AG04450 (cell line): ENCODE measurements around the gene MAPK9. TPM values are rescaled to one million over a fixed set of nuclear protein-coding genes. Genes with fewer than 3 reads are reported as not detected.
"Not testable (repeated sequence)": the region's sequence is repeated elsewhere in the genome, so short reads cannot be mapped to it uniquely, and the experiment has no call there.

ENCODE experiments used
- CTCF ChIA-PET: fragments of 300-600, 350-600 bp; formaldehyde crosslinking; extraction: SDS; loops from one replicate; lab custom pipeline; 2022; ENCODE audit warnings: antibody characterized with exemption, inconsistent platforms; lab: Charles Lee
- POLR2A ChIA-PET: fragments of 350-600 bp; formaldehyde crosslinking; extraction: SDS; loops from one replicate; lab custom pipeline; 2021; ENCODE audit warnings: antibody characterized with exemption, inconsistent platforms; lab: Yijun Ruan, JAX
- DNase-seq: peaks from one replicate; pipeline ENCODE4 v3.0.0-alpha.2; 2011; ENCODE audit warnings: low read depth, low spot score
- H3K27ac ChIP-seq: one replicate; pipeline ENCODE4 v1.5.1; 2012; ENCODE audit warnings: low read depth, low read length, control low read depth
- H3K27me3 ChIP-seq: one replicate; pipeline ENCODE4 v1.6.0; 2012; ENCODE audit warnings: low read length; ENCODE audit not compliant: control insufficient read depth, insufficient read depth
- H3K4me3 ChIP-seq: 2 replicates; pipeline ENCODE4 v1.5.1; 2011; ENCODE audit warnings: mild to moderate bottlenecking, low read depth, low read length, control low read depth
- H3K9me3 ChIP-seq: 2 replicates; pipeline ENCODE4 v1.5.1; 2012; ENCODE audit warnings: low read length; ENCODE audit not compliant: control insufficient read depth, insufficient read depth
- CTCF ChIP-seq: IDR thresholded peaks from 2 replicates; pipeline ENCODE4 v1.5.1; 2011; ENCODE audit warnings: low read depth, low read length, control low read depth, inconsistent platforms
- polyA plus RNA-seq: library from polyadenylated mRNA; depleted of rRNA; stranded (reverse); fragments of >200 nt; gene quantifications from 2 replicates; pipeline ENCODE4 v1.2.3, GENCODE V29; 2011

The MAPK9 gene
- polyA plus RNA-seq, 1 experiment = 35.1 TPM

- DNase-seq = no peak
- Histone ChIP-seq H3K9me3 (no peaks in the 10 kb centered on the region; the same call in 1 of the 2 replicates), H3K27ac (no peak overlapping the region), H3K27me3 (no peaks in the 10 kb centered on the region), H3K4me3 (no peak overlapping the region)
- no peak for TF ChIP-seq CTCF
- CTCF ChIA-PET = interaction anchor here (1.7 to 2.1 kb wide), 2 partner anchors 14 to 27 kb away, joined by 6 to 7 read pairs; no protein-coding TSS in a partner anchor
- POLR2A ChIA-PET = no interaction called here
Observed at GRCh38 chr5:180301253-180301652, 9.4 kb upstream of the MAPK9 start.

GRCh38 chr5:180299526-180299925 is 7.6 kb upstream of the MAPK9 start:
- POLR2A ChIA-PET = no interaction called here
- TF ChIP-seq CTCF = no peak
- CTCF ChIA-PET = interaction anchor here (2.1 kb wide), 1 partner anchor 16 kb away, joined by 7 read pairs; no protein-coding TSS in a partner anchor

GRCh38 chr5:180299014-180299413 is 7.1 kb upstream of the MAPK9 start:
- POLR2A ChIA-PET, DNase-seq, H3K9me3 ChIP-seq, H3K27me3 ChIP-seq, H3K4me3 ChIP-seq, H3K27ac ChIP-seq, CTCF ChIA-PET: not testable (repeated sequence)

More at GRCh38 chr5:180299526-180299925, 7.6 kb upstream of the MAPK9 start:
- no peak for DNase-seq
- H3K27ac ChIP-seq = no peak overlapping the region
- H3K4me3 ChIP-seq = no peak overlapping the region
- no peaks in the 10 kb centered on the region for H3K27me3 ChIP-seq
- H3K9me3 ChIP-seq = no peaks in the 10 kb centered on the region; the same call in 1 of the 2 replicates

GRCh38 chr5:180297587-180298282 is 5.9 kb upstream of the MAPK9 start:
- ChIA-PET CTCF (interaction anchor here (5.4 kb wide), 1 partner anchor 31 kb away, joined by 48 read pairs; no protein-coding TSS in a partner anchor), POLR2A (no interaction called here)
- no peak for TF ChIP-seq CTCF

GRCh38 chr5:180296771-180297170 is 4.9 kb upstream of the MAPK9 start:
- ChIA-PET POLR2A (no interaction called here), CTCF (interaction anchor here (4.9 to 5.4 kb wide), 3 partner anchors 19 to 174 kb away, joined by 48 to 160 read pairs (median 55); no protein-coding TSS in a partner anchor)
- no peak for TF ChIP-seq CTCF
- H3K27ac ChIP-seq = no peak overlapping the region
- H3K9me3 ChIP-seq = no peaks in the 10 kb centered on the region
- no peak for DNase-seq
- H3K27me3 ChIP-seq = no peaks in the 10 kb centered on the region
- no peak overlapping the region for H3K4me3 ChIP-seq

More at GRCh38 chr5:180297587-180298282, 5.9 kb upstream of the MAPK9 start:
- H3K27me3 ChIP-seq = no peaks in the 10 kb centered on the region
- no peak overlapping the region for H3K4me3 ChIP-seq
- DNase-seq = no peak
- no peaks in the 10 kb centered on the region for H3K9me3 ChIP-seq
- H3K27ac ChIP-seq = no peak overlapping the region
